Prostate gland (tissue), 2 donors: ENCODE data around the gene TMEM119.

Source experiments
- CTCF ChIP-seq, 4 experiments: fragments of 200-600 bp in 2 of 4; fragments of 450-650 bp in 2 of 4; sonication (generic) in 2 of 4; IDR thresholded peaks; 1 replicate in 3 of 4; 2 replicates in 1 of 4; pipeline ENCODE4 v1.5.1; 2016 to 2019; ENCODE audit warnings: antibody characterized with exemption in 4 of 4, mild to moderate bottlenecking in 2 of 4, moderate library complexity in 2 of 4
- POLR2A ChIP-seq: fragments of 450-650 bp; IDR thresholded peaks from one replicate; pipeline ENCODE4 v1.6.1; 2016; ENCODE audit warnings: antibody characterized with exemption, mild to moderate bottlenecking
- POLR2AphosphoS5 ChIP-seq: sonication (generic); formaldehyde crosslinking; IDR thresholded peaks from one replicate; pipeline ENCODE4 v1.6.1; 2017; ENCODE audit warnings: antibody characterized with exemption

DNA sequence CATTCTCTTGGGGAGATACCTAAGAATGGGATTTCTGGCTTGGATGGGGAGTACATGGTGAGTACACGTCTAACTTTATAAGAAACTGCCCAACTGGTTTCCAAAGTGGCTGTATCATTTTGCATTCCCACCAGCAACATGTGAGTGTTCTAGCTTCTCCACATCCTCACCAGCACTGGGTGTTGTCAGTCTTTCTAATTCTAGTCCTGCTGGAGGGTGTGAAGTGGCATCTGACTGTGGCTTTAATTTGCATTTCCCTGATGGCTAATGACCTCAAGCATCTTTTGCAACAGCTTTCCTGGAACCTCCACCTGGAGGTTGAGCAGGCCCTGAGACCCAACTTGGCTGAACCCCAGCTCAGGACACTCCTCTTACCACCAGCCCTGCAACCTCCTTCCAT lies 18.0 kb upstream of the TMEM119 start:
- no peak for TF ChIP-seq CTCF (IDR thresholded peaks at IDR 0.05)
- TF ChIP-seq POLR2AphosphoS5: no peak
- TF ChIP-seq POLR2A: no peak
